Keratinocyte (primary cell): Measurements from ENCODE around the gene SNX8. TPM values are rescaled to one million over a fixed set of nuclear protein-coding genes. Genes with fewer than 3 reads are reported as not detected.

Experiments
- DNase-seq: peaks from one replicate; pipeline ENCODE4 v3.0.0-alpha.2; 2011; ENCODE audit warnings: low read depth, missing footprints, low spot score
- FAIRE-seq: peaks from 2 replicates; lab custom pipeline; 2011; peaks lifted over from hg19 to GRCh38; lab: Jason Lieb, UNC
- H2AFZ ChIP-seq: 2 replicates; pipeline ENCODE4 v1.6.0; 2012; ENCODE audit warnings: low read length, control low read depth, inconsistent platforms; ENCODE audit not compliant: control insufficient read depth
- H3K27ac ChIP-seq: 2 replicates; pipeline ENCODE4 v1.5.1; 2011; ENCODE audit warnings: low read length; ENCODE audit not compliant: control insufficient read depth, insufficient read depth
- H3K27me3 ChIP-seq: 3 replicates; pipeline ENCODE4 v1.6.0; 2011; ENCODE audit warnings: low read length; ENCODE audit not compliant: control insufficient read depth, insufficient read depth; ENCODE audit errors: extremely low read depth
- H3K36me3 ChIP-seq, 2 experiments: 2 replicates in 1 of 2; 3 replicates in 1 of 2; pipeline ENCODE4 v1.5.1; 2011; ENCODE audit warnings: low read length in 2 of 2, mild to moderate bottlenecking in 1 of 2; ENCODE audit not compliant: control insufficient read depth in 2 of 2, insufficient read depth in 2 of 2; ENCODE audit errors: extremely low read depth in 1 of 2
- H3K4me1 ChIP-seq: 3 replicates; pipeline ENCODE4 v1.5.1; 2011; ENCODE audit warnings: low read length; ENCODE audit not compliant: control insufficient read depth, insufficient read depth; ENCODE audit errors: extremely low read depth
- H3K4me2 ChIP-seq: 3 replicates; pipeline ENCODE4 v1.6.0; 2011; ENCODE audit warnings: low read depth, low read length; ENCODE audit not compliant: control insufficient read depth, insufficient read depth; ENCODE audit errors: extremely low read depth
- H3K4me3 ChIP-seq, 3 experiments: fragments of 200-600 bp in 1 of 3; sonication (generic) in 1 of 3; 2 replicates in 2 of 3; 3 replicates in 1 of 3; pipeline ENCODE4 v1.5.1; 2011 to 2016; ENCODE audit warnings: low read length in 3 of 3, mild to moderate bottlenecking in 3 of 3, control low read depth in 2 of 3, inconsistent platforms in 1 of 3, low read depth in 1 of 3, mixed read lengths in 1 of 3, mixed run types in 1 of 3, moderate library complexity in 1 of 3; ENCODE audit not compliant: control insufficient read depth in 2 of 3, insufficient read depth in 2 of 3; ENCODE audit errors: extremely low read depth in 1 of 3
- H3K79me2 ChIP-seq: 2 replicates; pipeline ENCODE4 v1.6.0; 2012; ENCODE audit warnings: low read length; ENCODE audit not compliant: control insufficient read depth, insufficient read depth
- H3K9ac ChIP-seq: 3 replicates; pipeline ENCODE4 v1.6.0; 2011; ENCODE audit warnings: low read length; ENCODE audit not compliant: control insufficient read depth, insufficient read depth; ENCODE audit errors: extremely low read depth
- H3K9me1 ChIP-seq: 3 replicates; pipeline ENCODE4 v1.6.0; 2011; ENCODE audit warnings: low read length; ENCODE audit not compliant: control insufficient read depth, insufficient read depth; ENCODE audit errors: extremely low read depth
- H3K9me3 ChIP-seq: 2 replicates; pipeline ENCODE4 v1.5.1; 2012; ENCODE audit warnings: low read depth, low read length; ENCODE audit not compliant: control insufficient read depth
- H4K20me1 ChIP-seq: 3 replicates; pipeline ENCODE4 v1.6.0; 2011; ENCODE audit warnings: low read length; ENCODE audit not compliant: control insufficient read depth, insufficient read depth; ENCODE audit errors: extremely low read depth
- EZH2 ChIP-seq: IDR thresholded peaks from one replicate; pipeline ENCODE4 v1.6.1; 2012; ENCODE audit warnings: inconsistent platforms, mild to moderate bottlenecking, low read length, moderate library complexity
- dilution Hi-C: fragments of 300-500 bp; cut with MboI; formaldehyde crosslinking; loops from one replicate; pipeline ENCODE4 v1.7.0; 2020; ENCODE audit warnings: low sequenced_read_pairs; ENCODE audit not compliant: extremely low pct_ligation_motif_present
- polyA plus RNA-seq, 5 experiments: library from polyadenylated mRNA; depleted of rRNA in 3 of 5; stranded (reverse) in 3 of 5; stranded (forward) in 1 of 5; unstranded in 1 of 5; fragments of >200 nt; gene quantifications; 1 replicate in 1 of 5; 2 replicates in 3 of 5; 3 replicates in 1 of 5; pipeline versions ENCODE4 v1.2.1 to v1.2.3, GENCODE V29; 2011 to 2012; ENCODE audit warnings: missing spikeins in 2 of 5, low read depth in 1 of 5, low replicate concordance in 1 of 5
- TF ChIP-seq, protein P1 (sequence below), 3 experiments: IDR thresholded peaks in 1 of 3; conservative IDR thresholded peaks in 1 of 3; optimal IDR thresholded peaks in 1 of 3; 2 replicates in 2 of 3; 3 replicates in 1 of 3; pipeline versions ENCODE3 to v1.5.1; 2011; ENCODE audit warnings: low read length in 3 of 3, mild to moderate bottlenecking in 3 of 3, moderate library complexity in 2 of 3, control low read depth in 1 of 3, inconsistent platforms in 1 of 3; ENCODE audit not compliant: insufficient read depth in 2 of 3; ENCODE audit errors: extremely low read depth in 1 of 3

Gene SNX8
- polyA plus RNA-seq, 1 donor (not counting 4 experiments of a cell fraction or from before 2014, with no cell fraction given): 24.2 TPM

DNA sequence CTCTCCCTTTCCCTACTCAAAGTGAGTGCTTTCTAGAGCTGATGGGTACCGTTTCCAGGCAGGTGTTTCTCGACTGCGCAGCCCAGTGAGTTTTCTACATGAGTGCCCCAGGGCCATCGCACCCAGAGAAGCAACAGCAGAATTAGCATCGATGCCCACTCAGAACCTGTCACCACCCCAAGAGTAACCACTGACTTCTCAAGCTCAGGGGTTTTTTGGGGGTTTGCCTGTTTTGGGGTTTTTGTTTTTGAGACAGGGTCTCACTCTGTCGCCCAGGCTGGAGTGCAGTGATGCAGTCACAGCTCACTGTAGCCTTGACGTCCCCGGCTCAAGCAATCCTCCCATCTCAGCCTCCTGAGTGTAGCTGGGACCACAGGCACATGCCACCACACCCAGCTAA is 25.7 kb downstream of the SNX8 start:
- Histone ChIP-seq H4K20me1 (no peaks in the 10 kb centered on the region), H3K4me1 (no peaks in the 10 kb centered on the region), H3K9me1 (no peaks in the 10 kb centered on the region), H3K9ac (no peak overlapping the region), H3K4me3 (no peak overlapping the region), H3K36me3 (no peaks in the 10 kb centered on the region), H3K79me2 (no peaks in the 10 kb centered on the region), H3K4me2 (no peak overlapping the region), H3K27me3 (no peaks in the 10 kb centered on the region), H3K9me3 (no peaks in the 10 kb centered on the region), H3K27ac (no peak overlapping the region), H2AFZ (no peak overlapping the region)
- no peak for TF ChIP-seq EZH2
- TF ChIP-seq, protein P1, sequence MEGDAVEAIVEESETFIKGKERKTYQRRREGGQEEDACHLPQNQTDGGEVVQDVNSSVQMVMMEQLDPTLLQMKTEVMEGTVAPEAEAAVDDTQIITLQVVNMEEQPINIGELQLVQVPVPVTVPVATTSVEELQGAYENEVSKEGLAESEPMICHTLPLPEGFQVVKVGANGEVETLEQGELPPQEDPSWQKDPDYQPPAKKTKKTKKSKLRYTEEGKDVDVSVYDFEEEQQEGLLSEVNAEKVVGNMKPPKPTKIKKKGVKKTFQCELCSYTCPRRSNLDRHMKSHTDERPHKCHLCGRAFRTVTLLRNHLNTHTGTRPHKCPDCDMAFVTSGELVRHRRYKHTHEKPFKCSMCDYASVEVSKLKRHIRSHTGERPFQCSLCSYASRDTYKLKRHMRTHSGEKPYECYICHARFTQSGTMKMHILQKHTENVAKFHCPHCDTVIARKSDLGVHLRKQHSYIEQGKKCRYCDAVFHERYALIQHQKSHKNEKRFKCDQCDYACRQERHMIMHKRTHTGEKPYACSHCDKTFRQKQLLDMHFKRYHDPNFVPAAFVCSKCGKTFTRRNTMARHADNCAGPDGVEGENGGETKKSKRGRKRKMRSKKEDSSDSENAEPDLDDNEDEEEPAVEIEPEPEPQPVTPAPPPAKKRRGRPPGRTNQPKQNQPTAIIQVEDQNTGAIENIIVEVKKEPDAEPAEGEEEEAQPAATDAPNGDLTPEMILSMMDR (optimal IDR thresholded peaks at IDR 0.05 in 1 of 3, IDR thresholded peaks at IDR 0.05 in 1 of 3, conservative IDR thresholded peaks at IDR 0.05 in 1 of 3; ENCODE audit: extremely low read depth in 1 of 3, insufficient read depth in 2 of 3, low read length in 3 of 3): no peak
- no peak for DNase-seq
- no peak for FAIRE-seq
- dilution Hi-C loops: no loop called here

DNA sequence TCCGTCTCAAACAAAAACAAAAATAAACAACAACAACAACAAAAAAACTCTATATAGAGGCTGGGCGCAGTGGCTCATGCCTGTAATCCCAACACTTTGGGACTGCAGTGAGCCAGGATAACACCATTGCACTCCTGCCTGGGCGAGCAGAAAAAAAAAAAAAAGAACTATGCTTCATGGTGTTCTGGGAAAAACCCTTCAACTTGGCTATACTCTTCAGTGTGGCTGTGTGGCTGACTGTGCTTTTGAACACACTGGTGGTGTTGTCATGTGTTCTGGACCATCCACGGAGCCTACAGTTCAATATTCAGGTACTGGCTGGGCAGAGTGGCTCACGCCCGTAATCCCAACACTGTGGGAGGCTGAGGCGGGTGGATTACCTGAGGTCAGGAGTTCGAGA is 26.5 kb downstream of the SNX8 start:
- H3K36me3 ChIP-seq: no peaks in the 10 kb centered on the region
- no peaks in the 10 kb centered on the region for H3K9me3 ChIP-seq
- TF ChIP-seq, protein P1 (optimal IDR thresholded peaks at IDR 0.05 in 1 of 3, IDR thresholded peaks at IDR 0.05 in 1 of 3, conservative IDR thresholded peaks at IDR 0.05 in 1 of 3; ENCODE audit: extremely low read depth in 1 of 3, insufficient read depth in 2 of 3, low read length in 3 of 3): no peak
- no peak for TF ChIP-seq EZH2
- no peaks in the 10 kb centered on the region for H4K20me1 ChIP-seq
- no peak overlapping the region for H3K4me2 ChIP-seq
- no peaks in the 10 kb centered on the region for H3K27me3 ChIP-seq
- no peak overlapping the region for H2AFZ ChIP-seq
- H3K79me2 ChIP-seq: no peaks in the 10 kb centered on the region
- no peak overlapping the region for H3K27ac ChIP-seq
- dilution Hi-C loops: no loop called here
- H3K9ac ChIP-seq: no peak overlapping the region
- DNase-seq: no peak
- H3K9me1 ChIP-seq: no peaks in the 10 kb centered on the region
- no peak overlapping the region for H3K4me3 ChIP-seq
- no peaks in the 10 kb centered on the region for H3K4me1 ChIP-seq
- FAIRE-seq: no peak
